ENCODE data around the gene TCF20. TPM values are rescaled to one million over a fixed set of nuclear protein-coding genes. Genes with fewer than 3 reads are reported as not detected.

TCF20 gene
- total RNA-seq, 2 experiments from 2014 or later = 61.6 to 64.1 TPM

DNA sequence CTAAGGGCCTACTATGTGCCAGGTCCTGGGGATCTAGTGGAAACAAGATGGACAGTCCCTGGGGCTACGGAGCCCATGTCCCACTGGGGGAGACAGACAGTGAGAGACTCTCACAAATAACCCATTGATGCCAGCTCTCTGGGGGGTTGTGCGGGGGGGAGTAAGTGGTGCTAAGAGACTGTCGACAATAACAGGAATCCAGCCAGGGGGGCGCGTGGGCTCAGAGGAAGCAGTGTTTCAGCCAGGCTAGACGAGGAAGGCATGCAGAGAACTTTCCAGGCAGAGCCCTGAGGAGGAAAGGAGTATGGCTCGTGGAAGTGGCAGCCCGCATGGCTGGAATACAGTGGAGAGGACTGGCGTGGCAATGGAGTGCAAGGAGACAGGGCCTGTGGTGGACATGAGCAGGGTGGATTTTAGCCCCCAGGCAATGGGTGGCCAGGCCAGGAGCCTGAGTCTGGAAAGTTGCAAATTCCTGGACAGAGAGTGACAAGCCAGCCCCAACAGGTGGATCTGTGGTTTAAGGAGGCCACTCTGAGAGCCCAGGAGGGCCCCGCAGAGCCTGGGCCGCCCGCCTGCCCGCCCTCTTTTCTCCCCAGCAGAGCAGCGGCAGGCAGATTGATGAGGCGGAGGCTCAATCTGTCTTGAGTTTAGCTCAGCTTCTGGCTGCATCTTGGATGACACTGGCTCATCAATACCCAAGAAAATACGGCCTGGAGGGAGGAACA lies 40.0 kb upstream of the TCF20 start:
- CTCF ChIA-PET = no interaction called here
- H3K27ac Mint-ChIP-seq = no peak overlapping the region

DNA sequence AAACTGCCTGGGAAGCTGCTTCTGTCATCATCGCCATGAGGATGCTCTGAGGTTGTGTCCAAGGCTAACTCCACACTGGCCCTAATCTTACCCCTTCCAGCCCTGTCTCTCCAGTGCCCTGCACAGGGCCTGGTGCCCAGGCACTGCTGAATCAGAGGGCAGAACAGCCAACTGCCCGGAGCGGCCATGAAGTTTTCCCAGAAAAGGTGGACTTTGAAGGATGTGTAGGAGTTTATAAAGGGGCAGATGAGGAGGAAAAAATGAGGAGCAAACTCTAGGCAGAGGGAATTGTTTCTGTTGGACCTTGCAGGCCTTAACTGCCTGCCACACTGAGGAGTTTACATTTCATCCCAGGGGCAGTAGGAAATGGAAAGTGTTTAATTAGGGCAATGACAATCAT lies 39.4 kb upstream of the TCF20 start:
- no peak overlapping the region for H3K27ac Mint-ChIP-seq
- ChIA-PET CTCF (no interaction called here), POLR2A (no interaction called here)
- no peaks in the 10 kb centered on the region for H3K27me3 Mint-ChIP-seq
- no peaks in the 10 kb centered on the region for H3K36me3 Mint-ChIP-seq (ENCODE audit: low read depth)
- no peaks in the 10 kb centered on the region for H3K36me3 ChIP-seq (ENCODE audit: insufficient read depth, low read length)
- H3K4me1 ChIP-seq (ENCODE audit: insufficient read depth, low read length) = peaks cover 61% of the 10 kb centered on the region
- no peaks in the 10 kb centered on the region for H3K27me3 ChIP-seq (ENCODE audit: control insufficient read depth in 1 of 2, insufficient read depth in 2 of 2, low read length in 2 of 2)
- DNase-seq (no peak), ATAC-seq (ENCODE audit: poor library complexity) (no peak)
- H3K4me1 Mint-ChIP-seq (ENCODE audit: low read depth) = peaks cover 65% of the 10 kb centered on the region
- intact Hi-C loops (cut with DNase I, micrococcal nuclease) = loop anchor here (5.0 to 10.0 kb wide), 4 partner anchors 143 to 345 kb away; partner anchors contain the start of genes NDUFA6 (in 2 of the 2) and SEPTIN3 (in 1 of the 2)
- H3K4me3 Mint-ChIP-seq = no peak overlapping the region
- H3K9me3 Mint-ChIP-seq = no peaks in the 10 kb centered on the region
- TF ChIP-seq, protein P1, sequence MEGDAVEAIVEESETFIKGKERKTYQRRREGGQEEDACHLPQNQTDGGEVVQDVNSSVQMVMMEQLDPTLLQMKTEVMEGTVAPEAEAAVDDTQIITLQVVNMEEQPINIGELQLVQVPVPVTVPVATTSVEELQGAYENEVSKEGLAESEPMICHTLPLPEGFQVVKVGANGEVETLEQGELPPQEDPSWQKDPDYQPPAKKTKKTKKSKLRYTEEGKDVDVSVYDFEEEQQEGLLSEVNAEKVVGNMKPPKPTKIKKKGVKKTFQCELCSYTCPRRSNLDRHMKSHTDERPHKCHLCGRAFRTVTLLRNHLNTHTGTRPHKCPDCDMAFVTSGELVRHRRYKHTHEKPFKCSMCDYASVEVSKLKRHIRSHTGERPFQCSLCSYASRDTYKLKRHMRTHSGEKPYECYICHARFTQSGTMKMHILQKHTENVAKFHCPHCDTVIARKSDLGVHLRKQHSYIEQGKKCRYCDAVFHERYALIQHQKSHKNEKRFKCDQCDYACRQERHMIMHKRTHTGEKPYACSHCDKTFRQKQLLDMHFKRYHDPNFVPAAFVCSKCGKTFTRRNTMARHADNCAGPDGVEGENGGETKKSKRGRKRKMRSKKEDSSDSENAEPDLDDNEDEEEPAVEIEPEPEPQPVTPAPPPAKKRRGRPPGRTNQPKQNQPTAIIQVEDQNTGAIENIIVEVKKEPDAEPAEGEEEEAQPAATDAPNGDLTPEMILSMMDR (IDR thresholded peaks at IDR 0.05) = no peak
- H3K9me3 ChIP-seq (ENCODE audit: control insufficient read depth in 1 of 2, insufficient read depth in 1 of 2, low read length in 2 of 2) = no peaks in the 10 kb centered on the region
- no peak overlapping the region for H3K27ac ChIP-seq (ENCODE audit: low read depth in 1 of 2, low read length in 2 of 2)
- H3K4me3 ChIP-seq (ENCODE audit: low read length) = no peak overlapping the region

More for the DNA sequence above, 40.0 kb upstream of the TCF20 start:
- H3K9me3 ChIP-seq (ENCODE audit: control insufficient read depth in 1 of 2, insufficient read depth in 1 of 2, low read length in 2 of 2) = no peaks in the 10 kb centered on the region
- no peaks in the 10 kb centered on the region for H3K36me3 ChIP-seq (ENCODE audit: insufficient read depth, low read length)
- H3K4me3 ChIP-seq (ENCODE audit: low read length) = no peak overlapping the region
- H3K9me3 Mint-ChIP-seq = no peaks in the 10 kb centered on the region
- no peaks in the 10 kb centered on the region for H3K27me3 Mint-ChIP-seq
- peaks cover 65% of the 10 kb centered on the region for H3K4me1 Mint-ChIP-seq (ENCODE audit: low read depth)
- H3K4me3 Mint-ChIP-seq = no peak overlapping the region
- H3K4me1 ChIP-seq (ENCODE audit: insufficient read depth, low read length) = peaks cover 61% of the 10 kb centered on the region
- no peak for DNase-seq
- POLR2A ChIA-PET = interaction anchor here (2.0 kb wide), 1 partner anchor 13 kb away, joined by 10 read pairs; no protein-coding TSS in a partner anchor
- no peak overlapping the region for H3K27ac ChIP-seq (ENCODE audit: low read depth in 1 of 2, low read length in 2 of 2)
- H3K36me3 Mint-ChIP-seq (ENCODE audit: low read depth) = no peaks in the 10 kb centered on the region
- intact Hi-C loops (cut with DNase I, micrococcal nuclease) = loop anchor here (5.0 to 10.0 kb wide), 4 partner anchors 143 to 346 kb away; partner anchors contain the start of genes NDUFA6 (in 2 of the 2) and SEPTIN3 (in 1 of the 2)
- no peak for ATAC-seq (ENCODE audit: poor library complexity)
- TF ChIP-seq, protein P1 (IDR thresholded peaks at IDR 0.05) = no peak
- no peaks in the 10 kb centered on the region for H3K27me3 ChIP-seq (ENCODE audit: control insufficient read depth in 1 of 2, insufficient read depth in 2 of 2, low read length in 2 of 2)

- H3K4me1 ChIP-seq (ENCODE audit: insufficient read depth, low read length) = peaks cover 61% of the 10 kb centered on the region
These were observed 38.5 kb upstream of the TCF20 start for GRCh38 chr22:42308892-42309468.

More at GRCh38 chr22:42308892-42309468, 38.5 kb upstream of the TCF20 start:
- H3K27ac Mint-ChIP-seq = no peak overlapping the region
- H3K9me3 Mint-ChIP-seq = no peaks in the 10 kb centered on the region
- DNase-seq = no peak
- Histone ChIP-seq H3K36me3 (ENCODE audit: insufficient read depth, low read length) (no peaks in the 10 kb centered on the region), H3K27ac (ENCODE audit: low read depth in 1 of 2, low read length in 2 of 2) (no peak overlapping the region), H3K27me3 (ENCODE audit: control insufficient read depth in 1 of 2, insufficient read depth in 2 of 2, low read length in 2 of 2) (no peaks in the 10 kb centered on the region), H3K4me3 (ENCODE audit: low read length) (no peak overlapping the region), H3K9me3 (ENCODE audit: control insufficient read depth in 1 of 2, insufficient read depth in 1 of 2, low read length in 2 of 2) (peaks cover 0 to 3% of the 10 kb centered on the region in 2 experiments)
- CTCF ChIA-PET = no interaction called here
- H3K4me1 Mint-ChIP-seq (ENCODE audit: low read depth) = peaks cover 65% of the 10 kb centered on the region
- POLR2A ChIA-PET = no interaction called here
- ATAC-seq (ENCODE audit: poor library complexity) = no peak
- H3K27me3 Mint-ChIP-seq = no peaks in the 10 kb centered on the region
- no peak overlapping the region for H3K4me3 Mint-ChIP-seq
- intact Hi-C loops (cut with DNase I, micrococcal nuclease) = no loop called here
- H3K36me3 Mint-ChIP-seq (ENCODE audit: low read depth) = no peaks in the 10 kb centered on the region
- TF ChIP-seq, protein P1 (IDR thresholded peaks at IDR 0.05) = no peak
